HG02943 (cell line): ENCODE results near the gene ARPIN.
"Not testable (repeated sequence)": the region's sequence is repeated elsewhere in the genome, so short reads cannot be mapped to it uniquely, and the experiment has no call there.

Source experiments
- ATAC-seq: cut with Tn5 transposase; IDR thresholded peaks from one replicate; pipeline ENCODE4 v1.9.1; 2021; ENCODE audit warnings: mild to moderate bottlenecking, low read depth, moderate library complexity; ENCODE audit not compliant: unreplicated experiment

Gene ARPIN

GRCh38 chr15:89880727-89881126 is 32.0 kb downstream of the ARPIN start:
- ATAC-seq = no peak

GRCh38 chr15:89878323-89878722 is 34.4 kb downstream of the ARPIN start:
- no peak for ATAC-seq

GRCh38 chr15:89877083-89877425 is 35.7 kb downstream of the ARPIN start:
- ATAC-seq = no peak

DNA sequence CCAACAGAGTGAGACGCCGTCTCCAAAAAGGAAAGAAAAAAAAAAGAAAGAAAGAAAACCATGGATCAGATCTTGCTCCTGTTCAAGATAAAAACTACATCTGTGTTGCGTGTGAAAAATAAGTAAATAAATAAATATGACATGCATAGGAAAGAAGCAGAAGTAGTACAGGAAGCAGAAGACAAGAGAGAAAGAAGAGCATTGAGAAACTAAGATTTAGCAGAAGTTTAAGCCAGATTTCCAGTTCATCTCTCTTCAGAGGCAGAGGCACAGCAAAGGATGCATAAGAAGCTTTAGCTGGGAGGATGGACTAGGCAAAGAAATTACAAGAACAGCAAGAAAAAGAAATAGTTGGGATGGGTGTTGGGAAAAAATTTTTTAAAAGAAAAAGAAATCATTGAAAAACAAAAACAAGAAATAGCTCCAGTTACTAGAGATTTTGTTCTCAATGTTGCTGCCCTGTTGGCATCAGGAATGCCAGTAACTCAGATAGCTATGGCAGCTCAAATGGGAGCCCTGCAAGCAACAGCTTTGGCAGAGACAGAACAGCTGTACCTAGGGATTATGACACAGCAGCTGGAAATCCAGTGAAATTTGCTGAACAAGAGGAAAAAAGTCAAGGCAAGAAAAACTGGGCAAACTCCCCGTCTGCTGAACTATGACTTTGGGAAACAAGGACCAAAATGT is 36.2 kb downstream of the ARPIN start:
- ATAC-seq = no peak

GRCh38 chr15:89875741-89876140 is 37.0 kb downstream of the ARPIN start:
- ATAC-seq = no peak

- no peak for ATAC-seq
Measured at GRCh38 chr15:89874926-89875564, 37.7 kb downstream of the ARPIN start.

DNA sequence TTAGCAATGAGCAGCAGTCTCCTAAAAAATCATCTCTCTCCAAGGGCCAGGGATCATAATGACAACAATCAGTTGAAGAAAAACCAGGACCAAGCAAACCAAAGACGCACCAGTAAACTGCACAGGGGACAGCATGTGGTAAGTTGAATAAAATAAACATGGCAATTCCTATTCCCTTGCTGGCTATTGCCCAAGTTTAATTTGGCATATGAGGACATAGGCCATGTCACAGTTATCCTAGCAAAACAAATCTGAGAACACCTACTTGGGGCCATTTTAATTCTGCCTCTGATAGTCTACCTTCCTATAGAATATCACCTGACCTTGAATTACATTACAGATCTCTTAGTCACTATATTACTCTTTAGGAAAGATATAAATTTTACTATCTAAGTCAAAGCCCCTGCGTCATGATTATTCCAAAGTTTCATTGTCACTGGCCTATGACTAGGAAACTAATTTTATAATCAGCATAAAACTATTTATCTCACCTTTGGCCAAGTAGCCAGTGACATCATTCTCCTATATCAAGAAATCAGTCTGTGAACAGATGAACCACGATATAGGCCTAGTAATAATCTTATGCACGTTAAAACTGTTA is 42.0 kb downstream of the ARPIN start:
- ATAC-seq = no peak

DNA sequence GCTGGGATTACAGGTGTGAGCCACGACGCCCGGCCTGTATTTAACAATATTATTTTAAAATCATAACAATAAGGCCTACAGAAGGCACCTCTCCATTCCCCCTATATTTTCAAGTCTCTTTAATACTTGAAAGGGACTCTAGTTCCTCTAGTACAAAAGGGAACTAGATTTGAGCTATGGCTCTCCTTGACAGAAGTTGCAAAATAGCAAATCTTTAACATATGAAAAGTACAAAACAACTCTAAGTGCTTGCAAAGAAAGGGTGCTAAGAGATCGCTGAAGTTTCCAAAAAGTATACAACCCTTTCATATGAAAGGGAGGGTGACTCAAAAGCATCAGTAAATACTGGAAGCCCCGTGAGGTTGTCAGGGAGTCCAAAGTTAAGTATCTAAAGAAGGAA is 42.7 kb downstream of the ARPIN start:
- ATAC-seq = no peak

DNA sequence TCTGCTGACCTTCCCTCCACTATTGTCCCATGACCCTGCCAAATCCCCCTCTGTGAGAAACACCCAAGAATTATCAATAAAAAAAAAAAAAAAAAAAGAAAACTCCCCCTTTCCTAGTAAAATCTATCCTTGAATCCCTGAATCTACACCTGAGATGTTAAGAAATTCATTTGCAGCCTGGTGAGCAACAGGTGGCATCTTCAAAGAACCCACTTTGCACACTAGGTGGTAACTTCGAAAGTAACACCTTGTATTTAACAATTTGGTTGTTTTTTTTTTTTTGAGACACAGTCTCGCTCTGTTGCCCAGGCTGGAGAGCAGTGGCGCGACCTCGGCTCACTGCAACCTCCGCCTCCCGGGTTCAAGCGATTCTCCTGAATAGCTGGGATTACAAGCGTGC is 43.3 kb downstream of the ARPIN start:
- ATAC-seq = not testable (repeated sequence)

DNA sequence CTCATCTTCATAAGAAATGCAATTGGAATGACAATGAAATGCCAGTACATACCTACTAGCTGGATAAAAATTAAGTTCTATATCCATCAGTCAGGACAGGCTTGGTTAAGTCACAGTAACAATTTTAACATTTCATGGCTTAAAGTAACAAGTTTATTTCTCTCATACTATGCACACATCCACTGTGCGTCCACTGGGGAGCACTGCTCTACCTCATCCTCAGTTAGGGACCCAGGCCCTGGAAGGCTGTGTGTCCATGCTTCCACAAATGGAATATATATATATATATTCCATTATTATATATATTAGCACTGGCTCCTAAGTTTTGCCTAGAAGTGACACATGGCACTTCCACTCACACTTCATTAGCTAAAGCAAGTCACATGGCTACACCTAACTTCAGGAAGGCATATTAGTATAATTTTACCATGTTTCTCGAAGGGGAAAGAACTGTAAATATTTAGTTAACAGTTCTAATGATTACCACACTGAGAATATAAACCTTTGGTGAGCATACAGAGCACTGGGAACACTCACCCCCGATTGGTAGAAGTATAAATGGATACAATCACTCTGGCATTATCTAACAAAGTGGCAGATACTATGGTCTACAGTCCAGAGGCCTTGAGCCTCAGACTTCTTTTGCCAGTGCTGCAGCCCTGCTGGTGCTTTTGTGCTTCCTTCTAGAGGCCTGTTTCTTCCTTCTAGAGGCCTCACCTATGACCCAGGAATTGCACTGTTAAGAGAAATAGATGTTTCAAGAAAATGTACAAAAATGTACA is 47.6 kb downstream of the ARPIN start:
- ATAC-seq = no peak

GRCh38 chr15:89863918-89864317 is 48.8 kb downstream of the ARPIN start:
- no peak for ATAC-seq

GRCh38 chr15:89860891-89861290 is 51.9 kb downstream of the ARPIN start:
- no peak for ATAC-seq

- no peak for ATAC-seq
Measured at GRCh38 chr15:89860431-89860830, 52.3 kb downstream of the ARPIN start.

GRCh38 chr15:89858661-89859458 is 53.9 kb downstream of the ARPIN start:
- no peak for ATAC-seq

DNA sequence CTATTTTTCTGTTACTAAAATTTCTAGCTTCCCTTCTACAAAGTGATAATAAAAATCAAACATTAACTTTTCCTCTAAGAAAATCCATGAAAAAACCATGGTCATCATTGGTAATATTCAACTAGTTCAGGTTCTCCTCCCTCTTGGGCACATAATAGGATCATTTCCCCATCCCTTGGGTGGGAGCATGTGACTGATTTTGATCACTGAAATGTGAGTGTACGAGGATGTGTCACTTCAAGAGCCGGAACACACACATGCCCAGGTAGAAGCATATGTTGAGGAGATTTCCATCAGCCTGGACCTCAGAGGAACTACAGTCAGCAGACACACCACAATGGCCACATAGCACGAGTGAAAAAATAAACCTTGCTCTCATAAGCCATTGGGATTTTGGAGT is 55.1 kb downstream of the ARPIN start:
- no peak for ATAC-seq

DNA sequence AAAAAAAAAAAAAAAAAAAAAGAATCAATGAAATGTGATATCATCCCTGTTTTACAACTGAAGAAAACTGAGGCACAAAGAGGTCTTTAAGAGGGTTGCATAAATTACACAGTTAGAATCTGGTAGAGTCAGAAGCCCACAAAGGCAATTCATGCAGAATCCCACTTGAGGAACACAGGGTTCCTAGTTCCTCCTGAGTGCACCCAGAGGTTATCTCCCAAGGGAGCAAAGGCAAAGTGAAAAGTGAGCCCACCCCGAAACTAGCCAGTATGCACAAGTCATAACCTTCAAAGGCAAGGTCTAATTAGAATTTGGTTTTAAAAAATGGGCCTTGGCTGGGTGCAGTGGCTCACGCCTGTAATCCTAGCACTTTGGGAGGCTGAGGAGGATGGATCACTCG is 56.8 kb downstream of the ARPIN start:
- ATAC-seq = no peak

- ATAC-seq = not testable (repeated sequence)
Measured at GRCh38 chr15:89854863-89855262, 57.9 kb downstream of the ARPIN start.

GRCh38 chr15:89852342-89852995 is 60.3 kb downstream of the ARPIN start:
- no peak for ATAC-seq

GRCh38 chr15:89851673-89852341 is 60.9 kb downstream of the ARPIN start:
- ATAC-seq = no peak

GRCh38 chr15:89848970-89849292 is 63.8 kb downstream of the ARPIN start:
- no peak for ATAC-seq
